GM19372 (cell line): ENCODE measurements around the gene TNNT3.
"Not testable (repeated sequence)": the region's sequence is repeated elsewhere in the genome, so short reads cannot be mapped to it uniquely, and the experiment has no call there.

Source experiments
- ATAC-seq: cut with Tn5 transposase; IDR thresholded peaks from one replicate; pipeline ENCODE4 v1.9.1; 2021; ENCODE audit warnings: mild to moderate bottlenecking, low read depth, moderate library complexity; ENCODE audit not compliant: unreplicated experiment

Gene TNNT3

GRCh38 chr11:1880746-1881441 lies 38.6 kb upstream of the TNNT3 start:
- no peak for ATAC-seq

GRCh38 chr11:1881442-1882264 lies 37.9 kb upstream of the TNNT3 start:
- no peak for ATAC-seq

GRCh38 chr11:1882265-1883238 lies 37.0 kb upstream of the TNNT3 start:
- ATAC-seq, result peak; percentile 51

- no peak for ATAC-seq
Measured at GRCh38 chr11:1883346-1884302, 35.9 kb upstream of the TNNT3 start.

GRCh38 chr11:1884303-1884700 lies 35.2 kb upstream of the TNNT3 start:
- no peak for ATAC-seq

- ATAC-seq, result not testable (repeated sequence)
Measured at GRCh38 chr11:1886551-1886950, 33.0 kb upstream of the TNNT3 start.

GRCh38 chr11:1887451-1888346 lies 31.8 kb upstream of the TNNT3 start:
- no peak for ATAC-seq

GRCh38 chr11:1888347-1888753 lies 31.2 kb upstream of the TNNT3 start:
- ATAC-seq, result no peak

- ATAC-seq, result no peak
Measured at GRCh38 chr11:1888811-1889210, 30.7 kb upstream of the TNNT3 start.

- ATAC-seq, result no peak
Measured at GRCh38 chr11:1889224-1889930, 30.1 kb upstream of the TNNT3 start.

- ATAC-seq, result no peak
Measured at GRCh38 chr11:1889941-1890855, 29.3 kb upstream of the TNNT3 start.

- ATAC-seq, result no peak
Measured at GRCh38 chr11:1890856-1891830, 28.4 kb upstream of the TNNT3 start.

GRCh38 chr11:1891831-1892115 lies 27.7 kb upstream of the TNNT3 start, which contains the start of gene PRR33:
Gene PRR33 (minus strand): TSS chr11:1891895. CDS start chr11:1890584, 1,311 bp downstream.
- no peak for ATAC-seq

- no peak for ATAC-seq
Measured at GRCh38 chr11:1892116-1892515, 27.4 kb upstream of the TNNT3 start.

GRCh38 chr11:1892558-1892957 lies 26.9 kb upstream of the TNNT3 start:
- no peak for ATAC-seq
